Measurements from ENCODE around the gene BTN1A1.
A peak's percentile ranks its signal among the peaks of the same experiment; 100 is the strongest.

GRCh38 chr6:26520850-26521599 lies 20.9 kb downstream of the BTN1A1 start:
- TF ChIP-seq POLR2A (IDR thresholded peaks at IDR 0.05) (no peak), EP300 (IDR thresholded peaks at IDR 0.05) (no peak), POLR2AphosphoS5 (IDR thresholded peaks at IDR 0.05) (peak in 2 of 3 donors; percentile 75 to 93), CTCF (IDR thresholded peaks at IDR 0.05) (peak in 1 of 7 experiments; percentile 4)
